Transverse colon (tissue), 4 donors: Measurements from ENCODE around the gene PHF3.

Source experiments
- CTCF ChIP-seq, 5 experiments: fragments of 200-600 bp in 3 of 5; fragments of 450-650 bp in 2 of 5; sonication (generic) in 3 of 5; IDR thresholded peaks; 1 replicate in 2 of 5; 2 replicates in 3 of 5; pipeline ENCODE4 v1.5.1; 2016 to 2017; ENCODE audit warnings: antibody characterized with exemption in 5 of 5, inconsistent platforms in 3 of 5, mild to moderate bottlenecking in 2 of 5, moderate library complexity in 1 of 5
- POLR2A ChIP-seq: fragments of 450-650 bp; IDR thresholded peaks from one replicate; pipeline ENCODE4 v1.6.1; 2016; ENCODE audit warnings: antibody characterized with exemption, mild to moderate bottlenecking, moderate library complexity
- POLR2AphosphoS5 ChIP-seq, 3 donors: sonication (generic); formaldehyde crosslinking; IDR thresholded peaks; one replicate each; pipeline ENCODE4 v1.6.1; 2016; ENCODE audit warnings: antibody characterized with exemption in 3 of 3

GRCh38 chr6:63685446-63686379, 50.1 kb downstream of the PHF3 start:
- TF ChIP-seq CTCF (IDR thresholded peaks at IDR 0.05) (no peak), POLR2A (no peak), POLR2AphosphoS5 (IDR thresholded peaks at IDR 0.05) (no peak)
